Endothelial cell of umbilical vein (primary cell): Measurements from ENCODE around the gene MMP21. TPM values are rescaled to one million over a fixed set of nuclear protein-coding genes. Genes with fewer than 3 reads are reported as not detected.

Source experiments
- BruUV-seq: library from RNA; stranded (reverse); fragments of 400-500 nt; replicated peaks from 2 replicates; lab custom pipeline; 2021; lab: Mats Ljungman, UMichigan
- CTCF ChIA-PET: fragments of 300-600, 350-600 bp; sonication (Branson Sonifier 250); formaldehyde crosslinking; loops from one replicate; lab custom pipeline; 2021; ENCODE audit warnings: antibody characterized with exemption, inconsistent platforms; lab: Charles Lee
- POLR2A ChIA-PET: fragments of 300-600, 350-600 bp; sonication (Branson Sonifier 250); formaldehyde crosslinking; loops from one replicate; lab custom pipeline; 2021; ENCODE audit warnings: antibody characterized with exemption, inconsistent platforms; lab: Charles Lee
- DNase-seq: peaks from one replicate; pipeline ENCODE4 v3.0.0-alpha.2; 2011; ENCODE audit warnings: low read depth, low spot score
- FAIRE-seq: peaks from 2 replicates; lab custom pipeline; 2011; peaks lifted over from hg19 to GRCh38; lab: Jason Lieb, UNC
- H2AFZ ChIP-seq: 2 replicates; pipeline ENCODE4 v1.6.0; 2012; ENCODE audit warnings: low read depth, low read length, control low read depth, inconsistent platforms
- H3K27ac ChIP-seq: 2 replicates; pipeline ENCODE4 v1.5.1; 2011; ENCODE audit warnings: low read depth, mild to moderate bottlenecking, control low read depth, low read length, moderate library complexity; ENCODE audit not compliant: insufficient read depth
- H3K27me3 ChIP-seq, 2 experiments: 2 replicates each; pipeline versions ENCODE4 v1.6.0 to v1.6.1; 2011; ENCODE audit warnings: low read length in 2 of 2, mixed read lengths in 1 of 2; ENCODE audit not compliant: control insufficient read depth in 2 of 2, insufficient read depth in 2 of 2
- H3K36me3 ChIP-seq, 2 experiments: 2 replicates in 1 of 2; 3 replicates in 1 of 2; pipeline ENCODE4 v1.5.1; 2011; ENCODE audit warnings: low read length in 2 of 2, mild to moderate bottlenecking in 1 of 2, moderate library complexity in 1 of 2; ENCODE audit not compliant: control insufficient read depth in 2 of 2, insufficient read depth in 2 of 2; ENCODE audit errors: extremely low read depth in 1 of 2
- H3K4me1 ChIP-seq: 3 replicates; pipeline ENCODE4 v1.5.1; 2011; ENCODE audit warnings: mild to moderate bottlenecking, low read length; ENCODE audit not compliant: control insufficient read depth, insufficient read depth; ENCODE audit errors: extremely low read depth
- H3K4me2 ChIP-seq: 2 replicates; pipeline ENCODE4 v1.6.1; 2011; ENCODE audit warnings: low read length, control low read depth, mixed read lengths; ENCODE audit not compliant: insufficient read depth
- H3K4me3 ChIP-seq, 3 experiments: fragments of 200-600 bp in 1 of 3; sonication (generic), shearing (Covaris generic) in 1 of 3; replicated peaks in 1 of 3; 2 replicates each; pipeline ENCODE4 v1.5.1; 2011 to 2016; ENCODE audit warnings: control low read depth in 3 of 3, low read length in 3 of 3, mild to moderate bottlenecking in 2 of 3, inconsistent platforms in 1 of 3, low read depth in 1 of 3, moderate library complexity in 1 of 3; ENCODE audit not compliant: insufficient read depth in 1 of 3
- H3K79me2 ChIP-seq: 2 replicates; pipeline ENCODE4 v1.6.0; 2012; ENCODE audit warnings: low read length, inconsistent platforms; ENCODE audit not compliant: control insufficient read depth, insufficient read depth
- H3K9ac ChIP-seq: replicated peaks from 2 replicates; pipeline ENCODE3; 2011; ENCODE audit warnings: low read length, control low read depth; ENCODE audit not compliant: insufficient read depth; ENCODE audit errors: extremely low read depth
- H3K9me1 ChIP-seq: replicated peaks from 3 replicates; pipeline ENCODE4 v1.6.0; 2011; ENCODE audit warnings: mild to moderate bottlenecking, low read length; ENCODE audit not compliant: control insufficient read depth, insufficient read depth; ENCODE audit errors: extremely low read depth
- H3K9me3 ChIP-seq: replicated peaks from 2 replicates; pipeline ENCODE4 v1.5.1; 2012; ENCODE audit warnings: low read length, inconsistent platforms; ENCODE audit not compliant: control insufficient read depth, insufficient read depth
- H4K20me1 ChIP-seq: replicated peaks from 2 replicates; pipeline ENCODE3; 2011; ENCODE audit warnings: mild to moderate bottlenecking, low read length; ENCODE audit not compliant: control insufficient read depth, insufficient read depth; ENCODE audit errors: extremely low read depth
- CTCF ChIP-seq, 2 donors: IDR thresholded peaks; 1 replicate in 1 of 2; 2 replicates in 1 of 2; pipeline ENCODE4 v1.5.1; 2011; ENCODE audit warnings: low read length in 2 of 2, mild to moderate bottlenecking in 2 of 2, moderate library complexity in 2 of 2, control low read depth in 1 of 2, inconsistent platforms in 1 of 2, low read depth in 1 of 2; ENCODE audit not compliant: insufficient read depth in 1 of 2; ENCODE audit errors: extremely low read depth in 1 of 2
- EZH2 ChIP-seq: IDR thresholded peaks from 2 replicates; pipeline ENCODE4 v1.6.1; 2012; ENCODE audit warnings: borderline replicate concordance, low read depth, mild to moderate bottlenecking, moderate library complexity, low read length, inconsistent platforms; ENCODE audit not compliant: severe bottlenecking
- FOS ChIP-seq: IDR thresholded peaks from 2 replicates; pipeline ENCODE4 v1.6.1; 2011; ENCODE audit warnings: mild to moderate bottlenecking, low read length, moderate library complexity, borderline replicate concordance; ENCODE audit not compliant: insufficient read depth
- GATA2 ChIP-seq: IDR thresholded peaks from 2 replicates; pipeline ENCODE4 v1.7.0; 2011; ENCODE audit warnings: low read depth, mild to moderate bottlenecking, moderate library complexity, mixed read lengths, low read length; ENCODE audit not compliant: insufficient read length, insufficient read depth
- JUN ChIP-seq: IDR thresholded peaks from 2 replicates; pipeline ENCODE4 v1.6.1; 2011; ENCODE audit warnings: borderline replicate concordance, low read depth; ENCODE audit not compliant: insufficient read length, insufficient read depth
- MAX ChIP-seq: IDR thresholded peaks from 2 replicates; pipeline ENCODE4 v1.6.1; 2011; ENCODE audit not compliant: insufficient read depth, insufficient read length
- MYC ChIP-seq: IDR thresholded peaks from one replicate; pipeline ENCODE4 v1.6.1; 2011; ENCODE audit warnings: mild to moderate bottlenecking, low read depth, low read length
- POLR2A ChIP-seq: IDR thresholded peaks from 2 replicates; pipeline ENCODE4 v1.6.1; 2012; ENCODE audit warnings: low read depth, mild to moderate bottlenecking, control low read depth, low read length
- POLR2AphosphoS5 ChIP-seq: IDR thresholded peaks from 2 replicates; pipeline ENCODE4 v1.6.1; 2012; ENCODE audit warnings: low read depth, mild to moderate bottlenecking, control low read depth, low read length, moderate library complexity; ENCODE audit not compliant: insufficient read depth
- dilution Hi-C: fragments of 300-500 bp; cut with MboI; formaldehyde crosslinking; loops from one replicate; pipeline ENCODE4 v1.15.0; 2019; ENCODE audit warnings: low sequenced_read_pairs; ENCODE audit not compliant: extremely low pct_ligation_motif_present
- intact Hi-C: fragments of 100-400 bp; cut with micrococcal nuclease; formaldehyde crosslinking; loops from one replicate; pipeline ENCODE4 v1.10.0; 2022
- polyA plus RNA-seq, 4 experiments: library from polyadenylated mRNA; depleted of rRNA in 3 of 4; stranded (reverse) in 3 of 4; unstranded in 1 of 4; fragments of >200 nt; gene quantifications; 2 replicates each; pipeline versions ENCODE4 v1.2.1 to v1.2.3, GENCODE V29; 2011 to 2012; ENCODE audit warnings: missing spikeins in 1 of 4
- total RNA-seq: library from RNA; stranded (reverse); gene quantifications from 2 replicates; pipeline ENCODE4 v1.2.3, GENCODE V29; 2021

The MMP21 gene
- total and polyA plus RNA-seq, 2 donors (not counting 3 experiments of a cell fraction or from before 2014, with no cell fraction given): 0.06 TPM; not detected in 1

GRCh38 chr10:125770844-125771243 lies 4.8 kb downstream of the MMP21 start:
- Histone ChIP-seq H3K27me3 (no peaks in the 10 kb centered on the region), H3K27ac (no peak overlapping the region), H3K4me1 (no peaks in the 10 kb centered on the region), H3K9me1 (no peaks in the 10 kb centered on the region), H3K9me3 (no peaks in the 10 kb centered on the region), H3K79me2 (no peaks in the 10 kb centered on the region), H3K9ac (no peak overlapping the region), H2AFZ (no peak overlapping the region), H4K20me1 (no peaks in the 10 kb centered on the region), H3K4me3 (no peak overlapping the region), H3K36me3 (no peaks in the 10 kb centered on the region), H3K4me2 (no peak overlapping the region)
- ChIA-PET CTCF (no interaction called here), POLR2A (interaction anchor here (0.7 kb wide), 1 partner anchor 38 kb away, joined by 3 read pairs; no protein-coding TSS in a partner anchor)
- dilution Hi-C loops (no loop called here), intact Hi-C loops (no loop called here)
- FAIRE-seq (no peak), DNase-seq (no peak)
- BruUV-seq: no TSS peak
- no peak for TF ChIP-seq CTCF (IDR thresholded peaks at IDR 0.05; ENCODE audit: extremely low read depth in 1 of 2, insufficient read depth in 1 of 2, low read depth in 1 of 2, low read length in 2 of 2)
- TF ChIP-seq MAX: no peak
- TF ChIP-seq POLR2A: no peak
- no peak for TF ChIP-seq EZH2
- no peak for TF ChIP-seq JUN
- TF ChIP-seq MYC: no peak
- no peak for TF ChIP-seq GATA2
- no peak for TF ChIP-seq POLR2AphosphoS5
- TF ChIP-seq FOS: no peak
